Measurements from ENCODE around the gene AURKA.

Gene AURKA

GRCh38 chr20:56392132-56392880, at the start of gene AURKA, which contains the start of gene CSTF1:
AURKA (minus strand) TSS chr20:56392215; CDS start chr20:56388197, 4,018 bp downstream.
CSTF1 (plus strand) TSS chr20:56392645; CDS start chr20:56395553, 2,908 bp downstream.
- FAIRE-seq, result peak; percentile 93

GRCh38 chr20:56440346-56441007, 48.5 kb upstream of the AURKA start:
- FAIRE-seq, result no peak

GRCh38 chr20:56439771-56440291, 47.8 kb upstream of the AURKA start:
- FAIRE-seq, result no peak

- no peak for FAIRE-seq
These were observed 46.3 kb upstream of the AURKA start for GRCh38 chr20:56438284-56438683.

GRCh38 chr20:56437196-56437960, 45.4 kb upstream of the AURKA start:
- no peak for FAIRE-seq

- FAIRE-seq, result no peak
These were observed 41.9 kb upstream of the AURKA start for GRCh38 chr20:56433880-56434255.

- FAIRE-seq, result no peak
These were observed 41.3 kb upstream of the AURKA start for GRCh38 chr20:56433221-56433879.

GRCh38 chr20:56431471-56431870, 39.5 kb upstream of the AURKA start:
- FAIRE-seq, result no peak

- no peak for FAIRE-seq
These were observed 38.9 kb upstream of the AURKA start for GRCh38 chr20:56430957-56431356.

GRCh38 chr20:56430461-56430860, 38.4 kb upstream of the AURKA start:
- no peak for FAIRE-seq

- FAIRE-seq, result no peak
These were observed 37.9 kb upstream of the AURKA start for GRCh38 chr20:56429941-56430340.

- FAIRE-seq, result no peak
These were observed 37.5 kb upstream of the AURKA start for GRCh38 chr20:56429502-56429901.

- no peak for FAIRE-seq
These were observed 36.9 kb upstream of the AURKA start for GRCh38 chr20:56428881-56429280.

GRCh38 chr20:56428410-56428809, 36.4 kb upstream of the AURKA start:
- no peak for FAIRE-seq

GRCh38 chr20:56427797-56428196, 35.8 kb upstream of the AURKA start:
- FAIRE-seq, result no peak

- FAIRE-seq, result no peak
These were observed 34.9 kb upstream of the AURKA start for GRCh38 chr20:56426926-56427325.

GRCh38 chr20:56426026-56426425, 34.0 kb upstream of the AURKA start:
- FAIRE-seq, result no peak

- no peak for FAIRE-seq
These were observed 32.9 kb upstream of the AURKA start for GRCh38 chr20:56424931-56425330.

- FAIRE-seq, result no peak
These were observed 31.9 kb upstream of the AURKA start for GRCh38 chr20:56423886-56424285.

GRCh38 chr20:56423211-56423610, 31.2 kb upstream of the AURKA start:
- FAIRE-seq, result no peak

GRCh38 chr20:56422824-56423189, 30.8 kb upstream of the AURKA start:
- FAIRE-seq, result no peak

GRCh38 chr20:56422076-56422823, 30.2 kb upstream of the AURKA start:
- no peak for FAIRE-seq

All from TTC549 (cell line).